GM10847 (cell line): Measurements from ENCODE around the gene HRH2.

Source experiments
- POLR2A ChIP-seq: IDR thresholded peaks from 2 replicates; pipeline ENCODE4 v1.6.1; 2011; ENCODE audit not compliant: insufficient read length; ENCODE audit errors: extremely low read depth

HRH2 gene, protein sequence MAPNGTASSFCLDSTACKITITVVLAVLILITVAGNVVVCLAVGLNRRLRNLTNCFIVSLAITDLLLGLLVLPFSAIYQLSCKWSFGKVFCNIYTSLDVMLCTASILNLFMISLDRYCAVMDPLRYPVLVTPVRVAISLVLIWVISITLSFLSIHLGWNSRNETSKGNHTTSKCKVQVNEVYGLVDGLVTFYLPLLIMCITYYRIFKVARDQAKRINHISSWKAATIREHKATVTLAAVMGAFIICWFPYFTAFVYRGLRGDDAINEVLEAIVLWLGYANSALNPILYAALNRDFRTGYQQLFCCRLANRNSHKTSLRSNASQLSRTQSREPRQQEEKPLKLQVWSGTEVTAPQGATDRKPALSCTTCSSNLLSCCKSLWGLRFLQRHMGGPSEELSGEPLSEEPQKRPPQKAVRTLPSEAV

GRCh38 chr5:175657593-175658271, at the start of gene HRH2:
Gene HRH2 (plus strand): TSS chr5:175658071. CDS start chr5:175683234, 25,163 bp downstream.
- TF ChIP-seq POLR2A, result no peak

DNA sequence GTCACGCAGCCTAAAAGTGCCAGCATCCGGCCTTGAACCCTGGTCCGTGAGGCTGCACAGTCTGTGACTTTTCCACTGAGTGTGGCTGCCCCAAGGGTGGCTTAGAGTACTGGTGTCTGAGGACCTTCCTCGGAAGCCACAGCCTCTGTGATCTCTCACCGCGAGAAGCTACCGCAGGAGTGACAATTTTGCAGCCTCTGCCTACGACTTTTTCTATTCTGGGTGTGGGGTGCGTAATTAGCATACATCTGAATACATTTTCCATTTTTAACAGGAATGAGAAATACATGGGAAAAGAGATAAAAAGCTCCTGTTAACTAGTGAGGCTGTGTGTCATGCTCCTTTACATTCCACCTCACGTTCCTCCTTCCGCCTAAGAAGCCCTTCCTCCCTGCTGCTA, 48.3 kb upstream of the HRH2 start:
- TF ChIP-seq POLR2A, result no peak

DNA sequence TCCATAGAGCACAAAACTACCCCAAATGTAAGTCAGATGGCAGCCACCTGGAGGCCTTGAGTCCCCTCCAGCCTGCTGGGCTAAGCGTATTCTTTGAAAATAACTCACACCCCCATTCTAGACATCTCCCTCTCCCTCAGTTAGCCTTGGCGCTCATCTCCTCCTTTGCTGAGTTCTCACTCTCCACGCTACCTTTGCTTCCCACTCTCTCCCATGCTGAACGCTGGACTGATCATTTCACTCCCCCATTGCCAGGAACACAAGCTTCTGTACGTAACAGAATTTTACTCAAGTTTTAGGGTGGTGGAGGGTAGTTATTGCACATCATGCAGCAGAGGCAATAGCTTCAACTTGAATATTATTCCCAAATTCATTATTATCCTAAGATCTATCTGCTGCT, 47.5 kb upstream of the HRH2 start:
- no peak for TF ChIP-seq POLR2A

DNA sequence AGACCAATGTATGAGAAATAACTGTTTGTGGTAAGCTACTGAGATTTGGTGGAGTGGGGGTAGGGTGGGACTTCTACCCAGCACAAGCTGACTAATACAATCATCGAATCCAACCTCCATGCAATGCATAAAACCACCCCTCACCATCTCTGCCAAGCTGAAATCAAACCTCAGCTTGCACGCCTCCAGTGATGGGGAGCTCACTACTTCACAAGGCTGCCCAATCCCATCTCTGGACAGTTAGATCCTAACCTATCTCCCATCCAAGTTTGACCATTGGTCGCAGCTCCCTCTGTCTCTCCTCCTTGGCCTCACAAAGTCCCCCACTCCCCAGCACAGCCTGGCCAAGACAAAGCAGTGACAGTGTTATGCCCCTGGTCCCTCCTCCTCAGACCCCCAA, 47.0 kb upstream of the HRH2 start:
- TF ChIP-seq POLR2A, result no peak

GRCh38 chr5:175614223-175614815, 43.6 kb upstream of the HRH2 start:
- TF ChIP-seq POLR2A, result no peak

DNA sequence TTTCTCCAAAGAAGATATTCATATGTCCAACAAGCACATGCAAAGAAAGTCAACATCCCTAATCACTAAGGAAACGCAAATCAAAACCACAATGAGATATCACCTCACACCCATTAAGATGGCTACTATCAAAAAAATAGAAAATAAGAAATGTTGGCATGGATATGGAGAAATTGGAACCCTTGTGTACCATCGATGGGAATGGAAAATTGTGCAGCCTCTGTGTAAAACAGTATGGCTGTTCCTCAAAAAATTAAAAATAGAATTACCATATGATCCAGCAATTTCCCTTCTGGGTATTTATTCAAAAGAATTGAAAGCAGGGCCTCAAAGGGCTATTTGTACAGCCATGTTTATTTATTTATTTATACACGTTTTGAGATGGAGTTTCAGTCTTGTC, 43.0 kb upstream of the HRH2 start:
- TF ChIP-seq POLR2A, result no peak

DNA sequence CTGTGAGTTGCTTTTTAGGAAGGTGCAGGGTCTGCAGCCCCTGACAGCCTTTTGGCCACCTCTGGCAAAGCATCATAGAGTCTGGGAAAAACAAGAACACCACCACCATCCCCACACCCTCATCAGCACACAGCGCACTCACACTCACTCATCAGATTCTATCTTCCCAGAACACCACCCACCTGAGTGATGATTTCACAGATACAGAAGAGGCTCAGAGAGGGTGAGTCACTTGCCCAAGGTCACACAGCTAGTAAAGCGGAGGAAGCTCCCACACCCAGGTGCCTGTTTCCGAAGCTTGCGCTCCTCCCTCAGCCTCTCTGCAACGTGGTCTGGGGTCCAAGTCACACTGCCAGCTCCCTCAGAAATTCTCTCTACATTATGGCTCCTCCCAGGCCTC, 41.8 kb upstream of the HRH2 start:
- no peak for TF ChIP-seq POLR2A

- TF ChIP-seq POLR2A, result no peak
These were observed 40.4 kb upstream of the HRH2 start for GRCh38 chr5:175617447-175617846.

DNA sequence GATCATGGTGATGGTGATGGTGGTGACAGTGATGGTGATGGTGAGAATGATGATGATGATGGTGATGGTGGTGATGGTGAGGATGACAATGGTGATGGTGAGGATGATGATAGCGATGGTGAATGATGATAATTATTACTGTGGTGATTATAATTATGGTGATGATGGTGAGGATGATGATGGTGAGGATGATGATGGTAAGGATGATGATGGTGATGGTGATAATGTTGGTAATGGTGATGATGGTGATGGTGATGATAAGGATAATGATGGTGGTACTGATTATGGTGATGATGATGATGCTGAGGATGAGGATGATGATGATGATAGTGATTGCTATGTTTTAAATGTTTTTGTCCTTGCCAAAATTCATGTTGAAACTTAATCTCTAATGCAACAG, 37.3 kb upstream of the HRH2 start:
- TF ChIP-seq POLR2A, result no peak

GRCh38 chr5:175621971-175622370, 35.9 kb upstream of the HRH2 start:
- TF ChIP-seq POLR2A, result no peak

DNA sequence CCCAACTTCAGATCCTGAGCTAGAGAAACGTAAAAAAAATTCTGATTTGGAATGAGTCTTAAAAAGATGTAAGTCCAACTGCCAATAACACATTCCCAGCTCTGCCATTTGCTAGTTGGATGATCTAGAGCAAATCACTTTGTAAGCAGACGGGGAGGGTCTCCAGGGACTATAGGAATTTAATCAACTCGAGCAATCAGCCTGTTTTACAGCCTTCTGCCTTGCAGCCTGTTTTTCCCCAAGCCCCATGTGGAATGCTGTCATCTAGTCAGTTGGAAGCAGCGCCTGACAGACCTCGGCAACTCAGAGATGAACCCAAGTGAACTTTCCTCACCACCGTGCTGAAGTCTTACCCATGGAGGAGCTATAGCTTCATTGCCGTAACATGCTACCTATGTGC, 34.8 kb upstream of the HRH2 start:
- TF ChIP-seq POLR2A, result no peak

- no peak for TF ChIP-seq POLR2A
These were observed 33.6 kb upstream of the HRH2 start for GRCh38 chr5:175624316-175624715.

DNA sequence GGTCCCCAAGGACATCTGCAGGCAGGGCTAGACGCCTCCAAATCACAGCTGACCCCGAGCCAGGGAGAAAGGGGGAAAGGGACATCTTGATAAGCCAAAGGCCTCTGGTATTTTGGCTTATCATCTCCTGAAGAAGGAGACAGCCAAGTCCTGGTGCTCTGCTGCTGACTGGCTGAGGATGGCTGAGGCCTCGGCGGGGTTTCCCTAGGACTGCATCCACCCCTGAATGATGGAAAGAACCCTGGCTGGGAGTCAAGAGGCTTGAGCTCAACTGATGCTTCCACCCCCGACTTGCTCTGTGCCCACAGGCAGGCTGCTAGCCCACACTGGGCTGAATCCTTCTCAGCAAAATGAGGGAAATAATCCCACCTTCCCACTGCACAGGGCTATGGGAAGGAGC, 30.9 kb upstream of the HRH2 start:
- TF ChIP-seq POLR2A, result no peak

DNA sequence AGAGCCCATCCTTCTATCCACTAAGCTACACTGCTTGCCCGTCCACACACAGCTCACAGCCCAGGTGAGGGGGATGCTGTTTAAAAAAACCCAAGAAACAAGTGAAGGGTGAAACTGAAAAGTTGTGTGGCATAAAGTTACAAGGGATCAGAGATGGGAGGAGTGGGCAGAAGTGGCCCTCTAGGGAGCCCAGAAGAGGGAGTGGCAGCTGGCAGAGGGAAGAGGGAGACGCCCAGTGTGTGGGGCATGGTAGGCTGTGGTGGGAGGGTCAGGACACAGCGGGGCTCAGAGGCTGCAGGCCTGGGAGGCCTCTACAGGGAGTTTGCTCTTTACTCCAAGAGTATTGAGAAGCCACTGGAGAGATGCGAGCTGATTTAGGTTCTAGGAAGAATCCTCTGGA, 30.1 kb upstream of the HRH2 start:
- no peak for TF ChIP-seq POLR2A

DNA sequence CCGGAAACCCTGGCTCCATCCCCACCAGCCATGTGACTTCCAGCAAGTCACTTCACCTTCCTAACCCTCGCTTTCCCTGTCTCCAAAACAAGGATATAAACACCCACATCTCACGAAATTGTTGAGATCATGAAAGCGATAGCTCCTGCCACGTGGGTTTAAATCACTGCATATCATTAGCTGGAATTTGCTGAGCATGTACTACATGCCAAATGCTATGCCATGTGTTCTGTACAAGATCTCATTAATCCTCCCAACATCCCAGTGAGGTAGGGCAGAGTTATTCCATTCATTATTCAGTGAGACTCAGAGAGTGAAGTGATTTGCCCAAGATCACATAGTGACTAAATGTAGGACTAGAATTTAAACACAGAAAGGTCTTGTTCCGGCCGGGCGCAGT, 29.2 kb upstream of the HRH2 start:
- no peak for TF ChIP-seq POLR2A

DNA sequence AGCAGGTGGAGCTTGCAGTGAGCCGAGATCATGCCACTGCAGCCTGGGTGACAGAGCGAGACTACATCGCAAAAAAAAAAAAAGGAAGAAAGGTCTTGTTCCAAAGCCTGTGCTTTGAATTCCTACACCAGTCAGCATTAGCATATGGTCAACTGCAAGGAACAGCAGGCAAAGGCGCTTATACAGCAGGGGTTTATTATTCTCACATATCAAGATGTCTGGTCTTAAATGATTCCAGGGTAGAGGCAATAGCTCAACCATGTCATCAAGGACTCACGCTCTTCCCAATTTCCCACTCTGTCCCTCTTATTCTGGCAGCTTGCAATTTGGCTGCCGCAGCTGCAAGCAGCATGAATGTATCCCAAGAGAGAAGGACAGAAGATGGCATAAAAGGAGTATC, 28.6 kb upstream of the HRH2 start:
- no peak for TF ChIP-seq POLR2A
